IMR-90 (cell line): ENCODE measurements around the gene BCL11B. TPM values are rescaled to one million over a fixed set of nuclear protein-coding genes. Genes with fewer than 3 reads are reported as not detected.

Experiments
- ATAC-seq: fragments of 200-7000 bp; cut with Tn5 transposase; 2 replicates; pipeline ENCODE4 v1.9.1; 2020; ENCODE audit warnings: low read depth, mild to moderate bottlenecking, moderate library complexity
- BruUV-seq: library from RNA; stranded (reverse); fragments of 400-500 nt; replicated peaks from 2 replicates; lab custom pipeline; 2021; lab: Mats Ljungman, UMichigan
- CTCF ChIA-PET: fragments of 300-600 bp; formaldehyde crosslinking; extraction: SDS; loops from one replicate; lab custom pipeline; 2021; ENCODE audit warnings: antibody characterized with exemption; lab: Yijun Ruan, JAX
- POLR2A ChIA-PET: fragments of 300-600 bp; sonication (Branson Sonifier 250); formaldehyde crosslinking; loops from one replicate; lab custom pipeline; 2022; ENCODE audit warnings: antibody characterized with exemption; ENCODE audit not compliant: unreplicated experiment; lab: Charles Lee
- DNase-seq: peaks from one replicate; pipeline ENCODE4 v3.0.0; 2013
- H2AFZ ChIP-seq: replicated peaks from 2 replicates; pipeline ENCODE3; 2013; ENCODE audit warnings: low read length, mild to moderate bottlenecking; ENCODE audit not compliant: poor library complexity
- H2AK5ac ChIP-seq: 2 replicates; pipeline ENCODE4 v1.6.1; 2013; ENCODE audit warnings: low read depth, low read length, inconsistent platforms
- H2AK9ac ChIP-seq: replicated peaks from 2 replicates; pipeline ENCODE3; 2013; ENCODE audit warnings: mild to moderate bottlenecking, low read depth, low read length, moderate library complexity; ENCODE audit not compliant: poor library complexity
- H2BK120ac ChIP-seq: 2 replicates; pipeline ENCODE4 v1.6.1; 2013; ENCODE audit warnings: low read depth, low read length, inconsistent platforms
- H2BK15ac ChIP-seq: 3 replicates; pipeline ENCODE4 v1.6.1; 2013; ENCODE audit warnings: low read depth, low read length, inconsistent platforms
- H2BK20ac ChIP-seq: 2 replicates; pipeline ENCODE4 v1.6.1; 2013; ENCODE audit warnings: low read depth, mild to moderate bottlenecking, inconsistent platforms, low read length, moderate library complexity
- H2BK5ac ChIP-seq: 2 replicates; pipeline ENCODE4 v1.6.1; 2013; ENCODE audit warnings: mild to moderate bottlenecking, low read depth, low read length, inconsistent platforms; ENCODE audit not compliant: poor library complexity, severe bottlenecking
- H3K14ac ChIP-seq: replicated peaks from 2 replicates; pipeline ENCODE4 v1.6.1; 2013; ENCODE audit warnings: low read depth, low read length, inconsistent platforms
- H3K18ac ChIP-seq: 2 replicates; pipeline ENCODE4 v1.6.1; 2013; ENCODE audit warnings: low read depth, low read length, control low read depth
- H3K23ac ChIP-seq: 2 replicates; pipeline ENCODE4 v1.6.1; 2013; ENCODE audit warnings: low read depth, low read length, inconsistent platforms
- H3K27ac ChIP-seq: 2 replicates; pipeline ENCODE4 v1.5.1; 2013; ENCODE audit warnings: mild to moderate bottlenecking, control low read depth, low read length; ENCODE audit not compliant: insufficient read depth
- H3K27me3 ChIP-seq: 2 replicates; pipeline ENCODE4 v1.6.1; 2013; ENCODE audit warnings: low read length; ENCODE audit not compliant: control insufficient read depth, insufficient read depth
- H3K36me3 ChIP-seq: 2 replicates; pipeline ENCODE4 v1.6.1; 2013; ENCODE audit warnings: low read length, mixed read lengths; ENCODE audit not compliant: control insufficient read depth, insufficient read depth
- H3K4ac ChIP-seq: 2 replicates; pipeline ENCODE4 v1.6.1; 2013; ENCODE audit warnings: low read depth, low read length, inconsistent platforms
- H3K4me1 ChIP-seq: 2 replicates; pipeline ENCODE4 v1.6.1; 2013; ENCODE audit warnings: low read length, mixed read lengths; ENCODE audit not compliant: control insufficient read depth, insufficient read depth
- H3K4me2 ChIP-seq: 2 replicates; pipeline ENCODE4 v1.6.1; 2013; ENCODE audit warnings: low read depth, mild to moderate bottlenecking, control low read depth, low read length, moderate library complexity
- H3K4me3 ChIP-seq: 2 replicates; pipeline ENCODE4 v1.5.1; 2013; ENCODE audit warnings: low read depth, mild to moderate bottlenecking, control low read depth, low read length, moderate library complexity; ENCODE audit not compliant: insufficient read depth
- H3K56ac ChIP-seq: 2 replicates; pipeline ENCODE4 v1.6.1; 2013; ENCODE audit warnings: low read length, inconsistent platforms; ENCODE audit not compliant: insufficient read depth; ENCODE audit errors: extremely low read depth
- H3K79me1 ChIP-seq, 2 experiments: 2 replicates each; pipeline ENCODE4 v1.6.1; 2013; ENCODE audit warnings: low read length in 2 of 2, inconsistent platforms in 1 of 2, low read depth in 1 of 2
- H3K9ac ChIP-seq: 2 replicates; pipeline ENCODE4 v1.6.1; 2013; ENCODE audit warnings: low read depth, low read length, control low read depth
- H3K9me1 ChIP-seq: 2 replicates; pipeline ENCODE4 v1.6.1; 2013; ENCODE audit warnings: low read length, inconsistent platforms; ENCODE audit not compliant: insufficient read depth
- H3K9me3 ChIP-seq: 2 replicates; pipeline ENCODE4 v1.6.1; 2013; ENCODE audit warnings: low read length; ENCODE audit not compliant: control insufficient read depth, insufficient read depth
- H4K20me1 ChIP-seq: 2 replicates; pipeline ENCODE4 v1.6.1; 2013; ENCODE audit warnings: low read length, inconsistent platforms; ENCODE audit not compliant: insufficient read depth
- H4K5ac ChIP-seq: 2 replicates; pipeline ENCODE4 v1.6.1; 2013; ENCODE audit warnings: mild to moderate bottlenecking, low read depth, low read length, control low read depth
- H4K8ac ChIP-seq, 2 experiments: 2 replicates each; pipeline ENCODE4 v1.6.1; 2013; ENCODE audit warnings: low read depth in 2 of 2, low read length in 2 of 2, control low read depth in 1 of 2, inconsistent platforms in 1 of 2
- H4K91ac ChIP-seq: 2 replicates; pipeline ENCODE4 v1.6.1; 2013; ENCODE audit warnings: low read depth, low read length, inconsistent platforms; ENCODE audit not compliant: insufficient read depth
- BHLHE40 ChIP-seq: fragments of 150-350 bp; IDR thresholded peaks from 2 replicates; pipeline ENCODE4 v1.6.1; 2016; ENCODE audit warnings: mild to moderate bottlenecking, low read depth, low read length
- FOS ChIP-seq: fragments of 150-350 bp; IDR thresholded peaks from 2 replicates; pipeline ENCODE4 v1.6.1; 2016; ENCODE audit warnings: low read depth, low read length
- MXI1 ChIP-seq: IDR thresholded peaks from 2 replicates; pipeline ENCODE4 v1.6.1; 2012; ENCODE audit warnings: low read depth, mild to moderate bottlenecking, low read length, moderate library complexity, borderline replicate concordance
- NFE2L2 ChIP-seq: fragments of 150-350 bp; IDR thresholded peaks from 2 replicates; pipeline ENCODE4 v1.6.1; 2016; ENCODE audit warnings: low read depth, mild to moderate bottlenecking, low read length
- RAD21 ChIP-seq: IDR thresholded peaks from 2 replicates; pipeline ENCODE4 v1.6.1; 2012; ENCODE audit warnings: low read length, improper control_type of control experiment
- RCOR1 ChIP-seq: IDR thresholded peaks from 2 replicates; pipeline ENCODE4 v1.6.1; 2012; ENCODE audit warnings: mild to moderate bottlenecking, low read length, improper control_type of control experiment; ENCODE audit not compliant: insufficient replicate concordance
- RFX5 ChIP-seq: IDR thresholded peaks from 2 replicates; pipeline ENCODE4 v1.8.0; 2012; ENCODE audit warnings: low read depth, mild to moderate bottlenecking, low read length, moderate library complexity
- WGBS, 2 experiments: methylation state at CpG; one replicate each; pipeline versions ENCODE4 v1.1.5 to v1.1.7; 2013; ENCODE audit warnings: missing lambda C conversion rate in 2 of 2; ENCODE audit not compliant: insufficient read length in 1 of 2; ENCODE audit errors: extremely low coverage in 2 of 2; 5-methylcytosine and 5-hydroxymethylcytosine counted together
- dilution Hi-C: fragments of 300-500 bp; cut with HindIII; formaldehyde crosslinking; loops from one replicate; pipeline ENCODE4 v1.14.3; 2018; ENCODE audit warnings: low sequenced_read_pairs; ENCODE audit not compliant: unreplicated experiment
- in situ Hi-C: fragments of 300-500 bp; cut with MboI; formaldehyde crosslinking; loops from 3 replicates; pipeline ENCODE4 v1.14.3; 2019; ENCODE audit warnings: low sequenced_read_pairs, inconsistent platforms, mixed read lengths
- intact Hi-C: fragments of 100-400 bp; cut with micrococcal nuclease; formaldehyde crosslinking; loops from 2 replicates; pipeline ENCODE4 v1.10.0; 2022
- polyA plus RNA-seq, 3 experiments: library from polyadenylated mRNA; depleted of rRNA; stranded (reverse); fragments of >200 nt; gene quantifications; 2 replicates each; pipeline ENCODE4 v1.2.3, GENCODE V29; 2012; ENCODE audit warnings: low replicate concordance in 1 of 3
- total RNA-seq: library from RNA; depleted of rRNA; stranded (reverse); fragments of >200 nt; gene quantifications from 2 replicates; pipeline ENCODE4 v1.2.3, GENCODE V29; 2012
- TF ChIP-seq, protein P1 (sequence below): fragments of 150-350 bp; IDR thresholded peaks from 2 replicates; pipeline ENCODE4 v1.6.1; 2017; ENCODE audit warnings: mild to moderate bottlenecking, antibody characterized with exemption, low read length, low read depth
- TF ChIP-seq, protein P2 (sequence below): fragments of 150-350 bp; IDR thresholded peaks from 2 replicates; pipeline ENCODE4 v1.6.1; 2016; ENCODE audit warnings: low read depth, mild to moderate bottlenecking, low read length, moderate library complexity, borderline replicate concordance

BCL11B gene
- total and polyA plus RNA-seq, 2 of the 4 experiments (the other 2 are of a cell fraction) = under 0.01 TPM; not detected in 1

DNA sequence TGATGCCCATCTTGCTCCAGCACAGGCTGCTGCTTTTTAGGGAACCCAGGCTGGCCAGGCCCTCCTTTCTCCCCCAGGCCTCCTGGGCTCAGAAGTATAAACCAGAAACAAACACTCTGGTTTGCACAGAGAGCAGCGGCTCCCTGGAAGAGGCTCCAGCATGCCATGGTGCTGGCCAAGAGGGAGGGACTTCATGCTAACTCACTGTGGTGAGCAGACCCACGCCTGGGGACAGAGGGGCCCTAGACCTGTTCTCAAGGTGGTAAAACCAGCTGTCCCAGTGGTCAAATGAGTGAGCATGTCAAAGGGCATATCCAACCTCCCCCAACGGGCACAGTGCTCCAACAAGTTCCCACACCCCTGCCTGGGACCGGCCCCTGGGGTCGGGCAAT is 15.5 kb downstream of the BCL11B start:
- H3K9me3 ChIP-seq = no peaks in the 10 kb centered on the region
- intact Hi-C loops (no loop called here), dilution Hi-C loops (no loop called here), in situ Hi-C loops (no loop called here)
- H3K9me1 ChIP-seq = no peaks in the 10 kb centered on the region
- no peak overlapping the region for H4K5ac ChIP-seq
- H3K27me3 ChIP-seq = peaks cover 10% of the 10 kb centered on the region
- ATAC-seq (no peak), DNase-seq (no peak)
- H3K79me1 ChIP-seq = no peaks in the 10 kb centered on the region
- TF ChIP-seq RCOR1 (no peak), FOS (no peak), MXI1 (no peak), RAD21 (no peak), RFX5 (no peak), NFE2L2 (no peak), BHLHE40 (no peak)
- TF ChIP-seq, protein P1, sequence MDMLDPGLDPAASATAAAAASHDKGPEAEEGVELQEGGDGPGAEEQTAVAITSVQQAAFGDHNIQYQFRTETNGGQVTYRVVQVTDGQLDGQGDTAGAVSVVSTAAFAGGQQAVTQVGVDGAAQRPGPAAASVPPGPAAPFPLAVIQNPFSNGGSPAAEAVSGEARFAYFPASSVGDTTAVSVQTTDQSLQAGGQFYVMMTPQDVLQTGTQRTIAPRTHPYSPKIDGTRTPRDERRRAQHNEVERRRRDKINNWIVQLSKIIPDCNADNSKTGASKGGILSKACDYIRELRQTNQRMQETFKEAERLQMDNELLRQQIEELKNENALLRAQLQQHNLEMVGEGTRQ = no peak
- TF ChIP-seq, protein P2, sequence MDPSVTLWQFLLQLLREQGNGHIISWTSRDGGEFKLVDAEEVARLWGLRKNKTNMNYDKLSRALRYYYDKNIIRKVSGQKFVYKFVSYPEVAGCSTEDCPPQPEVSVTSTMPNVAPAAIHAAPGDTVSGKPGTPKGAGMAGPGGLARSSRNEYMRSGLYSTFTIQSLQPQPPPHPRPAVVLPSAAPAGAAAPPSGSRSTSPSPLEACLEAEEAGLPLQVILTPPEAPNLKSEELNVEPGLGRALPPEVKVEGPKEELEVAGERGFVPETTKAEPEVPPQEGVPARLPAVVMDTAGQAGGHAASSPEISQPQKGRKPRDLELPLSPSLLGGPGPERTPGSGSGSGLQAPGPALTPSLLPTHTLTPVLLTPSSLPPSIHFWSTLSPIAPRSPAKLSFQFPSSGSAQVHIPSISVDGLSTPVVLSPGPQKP = no peak
- no peak overlapping the region for H4K8ac ChIP-seq
- H3K9ac ChIP-seq = no peak overlapping the region
- no TSS peak for BruUV-seq
- H3K36me3 ChIP-seq = no peaks in the 10 kb centered on the region
- H2BK120ac ChIP-seq = no peak overlapping the region
- no peak overlapping the region for H2BK15ac ChIP-seq
- no peak overlapping the region for H4K91ac ChIP-seq
- no peak overlapping the region for H3K4me2 ChIP-seq
- no peaks in the 10 kb centered on the region for H4K20me1 ChIP-seq
- H2BK20ac ChIP-seq = no peak overlapping the region
- no peak overlapping the region for H2BK5ac ChIP-seq
- H3K14ac ChIP-seq = no peak overlapping the region
- no peak overlapping the region for H3K23ac ChIP-seq
- no peak overlapping the region for H3K4me3 ChIP-seq
- no peak overlapping the region for H3K27ac ChIP-seq
- no peak overlapping the region for H3K4ac ChIP-seq
- no CpG with 5 or more reads among the region's 5 CpGs for WGBS, 2 experiments
- ChIA-PET POLR2A (no interaction called here), CTCF (no interaction called here)
- H3K4me1 ChIP-seq = no peaks in the 10 kb centered on the region
- no peak overlapping the region for H3K18ac ChIP-seq
- H2AK9ac ChIP-seq = no peak overlapping the region
- no peak overlapping the region for H2AK5ac ChIP-seq
- no peak overlapping the region for H3K56ac ChIP-seq
- no peak overlapping the region for H2AFZ ChIP-seq
